Esophagus squamous epithelium (tissue), 5 donors: ENCODE measurements around the gene FIGLA. TPM values are rescaled to one million over a fixed set of nuclear protein-coding genes. Genes with fewer than 3 reads are reported as not detected.

ENCODE experiments used
- DNase-seq: peaks from one replicate; lab custom pipeline; 2025; lab: John Stamatoyannopoulos, UW
- H3K27ac ChIP-seq, 4 donors: fragments of 200-600 bp; sonication (generic); one replicate each; pipeline ENCODE4 v1.5.1; 2016 to 2019; ENCODE audit warnings: mild to moderate bottlenecking in 1 of 4
- H3K27me3 ChIP-seq, 4 donors: fragments of 200-600 bp; sonication (generic); 1 replicate in 3 of 4; 2 replicates in 1 of 4; pipeline versions ENCODE4 v1.5.1 to v1.6.0; 2017 to 2021; ENCODE audit warnings: antibody characterized with exemption in 1 of 4
- H3K36me3 ChIP-seq, 3 donors: fragments of 200-600 bp; sonication (generic); one replicate each; pipeline ENCODE4 v1.5.1; 2016 to 2019
- H3K4me1 ChIP-seq, 3 donors: fragments of 200-600 bp; sonication (generic); one replicate each; pipeline ENCODE4 v1.5.1; 2017 to 2019
- H3K4me3 ChIP-seq, 4 donors: fragments of 200-600 bp; sonication (generic); 1 replicate in 3 of 4; 2 replicates in 1 of 4; pipeline ENCODE4 v1.5.1; 2016 to 2019; ENCODE audit warnings: mild to moderate bottlenecking in 2 of 4, moderate library complexity in 1 of 4
- H3K9me3 ChIP-seq, 3 donors: fragments of 200-600 bp; sonication (generic); one replicate each; pipeline ENCODE4 v1.5.1; 2016 to 2019
- CTCF ChIP-seq, 6 experiments: fragments of 450-650 bp in 4 of 6; fragments of 200-600 bp in 2 of 6; sonication (generic) in 2 of 6; IDR thresholded peaks; one replicate each; pipeline ENCODE4 v1.5.1; 2016 to 2019; ENCODE audit warnings: antibody characterized with exemption in 6 of 6, mild to moderate bottlenecking in 4 of 6, moderate library complexity in 4 of 6
- POLR2A ChIP-seq, 4 donors: fragments of 450-650 bp; IDR thresholded peaks; one replicate each; pipeline ENCODE4 v1.6.1; 2017; ENCODE audit warnings: antibody characterized with exemption in 4 of 4, mild to moderate bottlenecking in 4 of 4, moderate library complexity in 3 of 4
- WGBS, 2 donors: methylation state at CpG; one replicate each; pipeline ENCODE4 v1.1.5; 2018; 5-methylcytosine and 5-hydroxymethylcytosine counted together
- intact Hi-C: fragments of 100-400 bp; cut with DNase I; formaldehyde crosslinking; loops from one replicate; pipeline ENCODE4 v1.15.0; 2022
- total RNA-seq, 4 donors: library from RNA; depleted of rRNA; stranded (reverse); fragments of >200 nt; gene quantifications; one replicate each; pipeline ENCODE4 v1.1.0, GENCODE V29; 2016
- donor health status: DM: yes; HTN: yes; CAD: no.

FIGLA gene
- total RNA-seq, 4 donors from 2014 or later: not detected

GRCh38 chr2:70753031-70753430 lies 37.4 kb downstream of the FIGLA start:
- no peak for DNase-seq
- no peak overlapping the region for H3K4me3 ChIP-seq
- H3K36me3 ChIP-seq: no peaks in the 10 kb centered on the region
- intact Hi-C loops: no loop called here
- no peak for TF ChIP-seq POLR2A (IDR thresholded peaks at IDR 0.05)
- TF ChIP-seq CTCF (IDR thresholded peaks at IDR 0.05): no peak
- H3K27me3 ChIP-seq: peaks cover 0 to 63% (median 3%) of the 10 kb centered on the region in 4 donors
- H3K4me1 ChIP-seq: no peaks in the 10 kb centered on the region
- H3K27ac ChIP-seq: no peak overlapping the region
- H3K9me3 ChIP-seq: no peaks in the 10 kb centered on the region

GRCh38 chr2:70752396-70752795 lies 38.0 kb downstream of the FIGLA start:
- Histone ChIP-seq H3K27ac (no peak overlapping the region), H3K4me1 (no peaks in the 10 kb centered on the region), H3K4me3 (no peak overlapping the region), H3K27me3 (peaks cover 0 to 61% (median 3%) of the 10 kb centered on the region in 4 donors), H3K36me3 (no peaks in the 10 kb centered on the region), H3K9me3 (no peaks in the 10 kb centered on the region)
- TF ChIP-seq CTCF (IDR thresholded peaks at IDR 0.05) (no peak), POLR2A (IDR thresholded peaks at IDR 0.05) (no peak)
- no peak for DNase-seq
- intact Hi-C loops: no loop called here
- 63 to 86% methylated on average over 1 of the region's 1 CpG for WGBS, 2 donors

GRCh38 chr2:70751881-70752280 lies 38.6 kb downstream of the FIGLA start:
- WGBS, 2 donors: 84% methylated on average over 4 of the region's 4 CpGs
- H3K9me3 ChIP-seq: no peaks in the 10 kb centered on the region
- no peaks in the 10 kb centered on the region for H3K4me1 ChIP-seq
- TF ChIP-seq CTCF (IDR thresholded peaks at IDR 0.05) (no peak), POLR2A (IDR thresholded peaks at IDR 0.05) (no peak)
- no peaks in the 10 kb centered on the region for H3K36me3 ChIP-seq
- H3K27me3 ChIP-seq: peaks cover 0 to 59% (median 3%) of the 10 kb centered on the region in 4 donors
- H3K27ac ChIP-seq: no peak overlapping the region
- intact Hi-C loops: no loop called here
- no peak overlapping the region for H3K4me3 ChIP-seq
- no peak for DNase-seq

- DNase-seq: no peak
- TF ChIP-seq POLR2A (IDR thresholded peaks at IDR 0.05) (no peak), CTCF (IDR thresholded peaks at IDR 0.05) (no peak)
- Histone ChIP-seq H3K9me3 (no peaks in the 10 kb centered on the region), H3K4me1 (no peaks in the 10 kb centered on the region), H3K4me3 (no peak overlapping the region), H3K27me3 (peaks cover 0 to 45% (median 3%) of the 10 kb centered on the region in 4 donors), H3K36me3 (no peaks in the 10 kb centered on the region), H3K27ac (no peak overlapping the region)
- 63 to 71% methylated on average over 1 of the region's 1 CpG for WGBS, 2 donors
- intact Hi-C loops: no loop called here
Measured at GRCh38 chr2:70750320-70750719, 40.1 kb downstream of the FIGLA start.

- 22% methylated on average over 1 of the region's 1 CpG; no CpG with 5 or more reads in 1 of the 2 donors for WGBS, 2 donors
- Histone ChIP-seq H3K36me3 (no peaks in the 10 kb centered on the region), H3K4me3 (no peak overlapping the region), H3K27ac (no peak overlapping the region), H3K4me1 (no peaks in the 10 kb centered on the region), H3K9me3 (no peaks in the 10 kb centered on the region), H3K27me3 (peaks cover 0 to 26% (median 3%) of the 10 kb centered on the region in 4 donors)
- no peak for DNase-seq
- intact Hi-C loops: no loop called here
- no peak for TF ChIP-seq CTCF (IDR thresholded peaks at IDR 0.05)
- no peak for TF ChIP-seq POLR2A (IDR thresholded peaks at IDR 0.05)
Measured at GRCh38 chr2:70748002-70748784, 42.2 kb downstream of the FIGLA start.
